ENCODE results near the gene TXNRD2.

TXNRD2 gene

GRCh38 chr22:19968450-19968891 lies 26.9 kb upstream of the TXNRD2 start:
- Histone ChIP-seq H3K4me1 (ENCODE audit: insufficient read depth, insufficient read length) (peaks cover 4% of the 10 kb centered on the region), H3K4me3 (ENCODE audit: insufficient read length, low read depth) (no peak overlapping the region), H3K9ac (ENCODE audit: insufficient read length, low read depth) (no peak overlapping the region), H3K36me3 (ENCODE audit: insufficient read depth, insufficient read length, low read length) (peaks cover 88% of the 10 kb centered on the region), H3K27me3 (ENCODE audit: insufficient read depth, insufficient read length) (no peaks in the 10 kb centered on the region), H3K9me3 (ENCODE audit: insufficient read depth, low read length) (no peaks in the 10 kb centered on the region)
- TF ChIP-seq ZNF274 (IDR thresholded peaks at IDR 0.05; ENCODE audit: low read depth, low read length) (no peak), YY1 (IDR thresholded peaks at IDR 0.05; ENCODE audit: insufficient read depth, insufficient read length) (no peak), SUZ12 (IDR thresholded peaks at IDR 0.05; ENCODE audit: extremely low read depth, insufficient read depth, insufficient read length) (no peak)
- DNase-seq (ENCODE audit: low read depth, low spot score), result no peak

GRCh38 chr22:19967850-19968449 lies 26.3 kb upstream of the TXNRD2 start:
- Histone ChIP-seq H3K4me1 (ENCODE audit: insufficient read depth, insufficient read length) (peaks cover 5% of the 10 kb centered on the region), H3K9me3 (ENCODE audit: insufficient read depth, low read length) (no peaks in the 10 kb centered on the region), H3K9ac (ENCODE audit: insufficient read length, low read depth) (no peak overlapping the region), H3K36me3 (ENCODE audit: insufficient read depth, insufficient read length, low read length) (peaks cover 86% of the 10 kb centered on the region), H3K4me3 (ENCODE audit: insufficient read length, low read depth) (no peak overlapping the region), H3K27me3 (ENCODE audit: insufficient read depth, insufficient read length) (no peaks in the 10 kb centered on the region)
- DNase-seq (ENCODE audit: low read depth, low spot score), result no peak
- TF ChIP-seq SUZ12 (IDR thresholded peaks at IDR 0.05; ENCODE audit: extremely low read depth, insufficient read depth, insufficient read length), result no peak
- no peak for TF ChIP-seq ZNF274 (IDR thresholded peaks at IDR 0.05; ENCODE audit: low read depth, low read length)

DNA sequence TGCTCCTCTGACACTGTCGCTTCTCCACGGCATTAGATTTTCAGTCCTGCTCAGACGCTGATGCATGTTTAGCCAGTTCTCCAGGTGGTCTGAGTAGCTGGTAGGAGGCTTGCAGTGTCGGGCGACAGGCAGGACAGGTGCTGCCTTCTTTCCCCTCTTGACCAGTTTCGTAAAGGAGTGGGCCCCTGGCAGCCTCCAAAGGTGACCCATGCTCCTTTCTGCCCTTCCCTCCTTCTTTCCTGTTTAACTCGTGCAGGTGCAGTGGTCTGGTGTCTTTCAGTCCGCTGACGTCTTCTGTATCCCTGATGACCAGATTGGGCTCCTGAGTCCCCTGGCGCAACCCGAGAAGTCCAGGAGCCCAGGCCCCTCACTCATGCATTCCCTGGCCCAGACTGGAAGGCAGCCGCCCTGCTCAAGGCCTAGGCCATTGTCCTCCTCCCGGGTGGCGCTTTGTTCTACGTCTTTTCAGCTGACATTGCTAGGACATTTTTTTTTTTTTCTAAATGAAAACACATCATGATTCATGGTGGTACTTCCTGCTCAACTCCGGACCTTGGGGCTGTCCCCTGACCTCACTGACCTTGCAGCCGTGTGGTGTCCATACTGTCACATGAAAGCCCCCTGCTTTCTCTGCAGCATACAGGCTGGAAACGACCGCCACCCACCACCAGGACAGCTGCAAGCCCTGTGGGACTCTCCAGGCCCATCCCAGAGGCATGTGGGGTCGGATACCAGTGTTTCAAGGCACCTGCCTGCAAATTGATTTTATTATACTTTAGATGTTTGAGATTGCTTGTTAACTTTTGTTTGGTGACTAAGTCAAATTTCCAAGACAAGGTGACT lies 25.5 kb upstream of the TXNRD2 start:
- Histone ChIP-seq H3K36me3 (ENCODE audit: insufficient read depth, insufficient read length, low read length) (peaks cover 86% of the 10 kb centered on the region), H3K9ac (ENCODE audit: insufficient read length, low read depth) (peak overlapping the region; percentile 8), H3K4me1 (ENCODE audit: insufficient read depth, insufficient read length) (peaks cover 11% of the 10 kb centered on the region), H3K27me3 (ENCODE audit: insufficient read depth, insufficient read length) (no peaks in the 10 kb centered on the region), H3K4me3 (ENCODE audit: insufficient read length, low read depth) (no peak overlapping the region), H3K9me3 (ENCODE audit: insufficient read depth, low read length) (no peaks in the 10 kb centered on the region)
- TF ChIP-seq ZNF274 (IDR thresholded peaks at IDR 0.05; ENCODE audit: low read depth, low read length) (no peak), YY1 (IDR thresholded peaks at IDR 0.05; ENCODE audit: insufficient read depth, insufficient read length) (no peak), SUZ12 (IDR thresholded peaks at IDR 0.05; ENCODE audit: extremely low read depth, insufficient read depth, insufficient read length) (no peak)
- DNase-seq (ENCODE audit: low read depth, low spot score), result no peak

DNA sequence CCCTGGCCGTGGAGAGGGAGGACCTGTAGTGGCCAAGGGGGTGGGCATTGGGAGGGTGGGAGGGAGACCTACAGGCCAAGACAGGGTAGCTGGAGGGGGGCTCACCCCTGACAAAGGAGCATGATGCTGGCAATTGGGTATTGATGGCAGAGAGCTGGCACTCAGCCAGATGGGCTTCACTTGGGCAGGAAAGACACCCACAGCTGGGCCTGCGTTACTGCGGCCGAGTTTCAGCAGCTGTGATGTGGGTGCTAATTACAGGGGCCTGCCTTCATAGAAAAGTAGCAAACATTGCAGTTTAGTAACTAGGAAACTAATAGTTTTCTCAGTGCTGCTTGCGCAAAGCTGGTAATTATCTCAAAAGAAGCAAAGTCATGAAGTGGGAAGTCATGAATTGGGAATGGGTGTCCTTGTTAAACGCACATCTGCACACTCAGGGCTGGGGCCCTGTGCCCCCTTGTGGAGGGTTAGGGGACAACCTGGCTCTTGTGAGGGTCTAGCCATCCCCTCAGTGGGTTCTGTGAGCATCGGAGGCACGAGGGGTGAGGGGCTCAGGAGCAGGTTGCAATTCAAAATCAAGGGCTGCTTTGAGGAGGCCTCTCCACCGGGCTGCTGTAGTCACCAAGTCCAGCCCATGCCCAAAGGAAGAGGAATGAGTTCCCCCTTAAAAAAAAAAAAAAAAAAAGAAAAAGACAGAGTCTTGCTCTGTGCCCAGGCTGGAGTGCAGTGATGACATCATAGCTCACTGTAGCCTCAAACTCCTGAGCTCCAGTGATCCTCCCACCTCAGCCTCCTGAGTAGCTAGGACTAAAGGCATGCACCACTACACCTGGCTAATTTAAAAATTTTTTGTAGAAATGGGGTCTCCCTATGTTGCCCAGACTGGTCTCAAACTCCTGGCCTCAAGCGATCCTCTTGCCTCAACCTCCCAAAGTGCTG lies 24.4 kb upstream of the TXNRD2 start:
- no peak for DNase-seq (ENCODE audit: low read depth, low spot score)
- Histone ChIP-seq H3K4me1 (ENCODE audit: insufficient read depth, insufficient read length) (peaks cover 19% of the 10 kb centered on the region), H3K27me3 (ENCODE audit: insufficient read depth, insufficient read length) (no peaks in the 10 kb centered on the region), H3K9ac (ENCODE audit: insufficient read length, low read depth) (no peak overlapping the region), H3K9me3 (ENCODE audit: insufficient read depth, low read length) (no peaks in the 10 kb centered on the region), H3K36me3 (ENCODE audit: insufficient read depth, insufficient read length, low read length) (peaks cover 82% of the 10 kb centered on the region), H3K4me3 (ENCODE audit: insufficient read length, low read depth) (no peak overlapping the region)
- no peak for TF ChIP-seq YY1 (IDR thresholded peaks at IDR 0.05; ENCODE audit: insufficient read depth, insufficient read length)
- no peak for TF ChIP-seq SUZ12 (IDR thresholded peaks at IDR 0.05; ENCODE audit: extremely low read depth, insufficient read depth, insufficient read length)
- no peak for TF ChIP-seq ZNF274 (IDR thresholded peaks at IDR 0.05; ENCODE audit: low read depth, low read length)

DNA sequence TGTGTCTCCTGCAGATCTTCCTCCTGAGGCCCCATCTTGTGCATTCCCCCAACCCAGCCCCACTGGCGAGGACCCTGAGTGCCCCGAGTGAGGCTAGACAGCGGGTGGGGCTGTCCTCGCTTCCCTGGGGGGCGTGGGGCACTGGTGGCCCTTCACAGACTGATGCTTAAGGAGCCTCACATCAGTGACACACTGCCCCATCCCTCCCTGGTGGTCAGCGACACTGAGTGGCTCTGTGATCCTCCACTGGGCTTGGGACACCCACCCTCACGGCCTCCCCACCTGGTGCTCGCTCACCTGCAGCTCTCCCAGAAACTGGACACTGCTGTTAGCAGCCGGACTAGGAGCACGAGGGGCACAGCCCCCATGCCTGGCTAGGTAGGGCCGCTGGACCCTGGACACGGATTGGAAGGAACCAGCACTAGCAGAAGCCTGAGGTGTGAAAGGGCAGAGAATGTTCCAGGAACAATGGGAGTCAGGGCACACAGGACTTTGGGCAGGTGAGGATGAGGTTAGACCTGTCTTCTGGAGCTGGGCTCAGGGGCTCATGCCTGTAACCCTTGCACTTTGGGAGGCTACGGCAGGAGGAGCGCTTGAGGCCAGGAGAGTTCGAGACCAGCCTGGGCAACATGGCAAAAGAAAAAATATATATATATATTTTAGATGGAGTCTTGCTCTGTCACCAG lies 23.2 kb upstream of the TXNRD2 start:
- TF ChIP-seq SUZ12 (IDR thresholded peaks at IDR 0.05; ENCODE audit: extremely low read depth, insufficient read depth, insufficient read length) (no peak), ZNF274 (IDR thresholded peaks at IDR 0.05; ENCODE audit: low read depth, low read length) (no peak), YY1 (IDR thresholded peaks at IDR 0.05; ENCODE audit: insufficient read depth, insufficient read length) (no peak)
- no peak for DNase-seq (ENCODE audit: low read depth, low spot score)
- Histone ChIP-seq H3K36me3 (ENCODE audit: insufficient read depth, insufficient read length, low read length) (peaks cover 75% of the 10 kb centered on the region), H3K4me3 (ENCODE audit: insufficient read length, low read depth) (no peak overlapping the region), H3K27me3 (ENCODE audit: insufficient read depth, insufficient read length) (no peaks in the 10 kb centered on the region), H3K9me3 (ENCODE audit: insufficient read depth, low read length) (no peaks in the 10 kb centered on the region), H3K4me1 (ENCODE audit: insufficient read depth, insufficient read length) (peaks cover 19% of the 10 kb centered on the region), H3K9ac (ENCODE audit: insufficient read length, low read depth) (no peak overlapping the region)

DNA sequence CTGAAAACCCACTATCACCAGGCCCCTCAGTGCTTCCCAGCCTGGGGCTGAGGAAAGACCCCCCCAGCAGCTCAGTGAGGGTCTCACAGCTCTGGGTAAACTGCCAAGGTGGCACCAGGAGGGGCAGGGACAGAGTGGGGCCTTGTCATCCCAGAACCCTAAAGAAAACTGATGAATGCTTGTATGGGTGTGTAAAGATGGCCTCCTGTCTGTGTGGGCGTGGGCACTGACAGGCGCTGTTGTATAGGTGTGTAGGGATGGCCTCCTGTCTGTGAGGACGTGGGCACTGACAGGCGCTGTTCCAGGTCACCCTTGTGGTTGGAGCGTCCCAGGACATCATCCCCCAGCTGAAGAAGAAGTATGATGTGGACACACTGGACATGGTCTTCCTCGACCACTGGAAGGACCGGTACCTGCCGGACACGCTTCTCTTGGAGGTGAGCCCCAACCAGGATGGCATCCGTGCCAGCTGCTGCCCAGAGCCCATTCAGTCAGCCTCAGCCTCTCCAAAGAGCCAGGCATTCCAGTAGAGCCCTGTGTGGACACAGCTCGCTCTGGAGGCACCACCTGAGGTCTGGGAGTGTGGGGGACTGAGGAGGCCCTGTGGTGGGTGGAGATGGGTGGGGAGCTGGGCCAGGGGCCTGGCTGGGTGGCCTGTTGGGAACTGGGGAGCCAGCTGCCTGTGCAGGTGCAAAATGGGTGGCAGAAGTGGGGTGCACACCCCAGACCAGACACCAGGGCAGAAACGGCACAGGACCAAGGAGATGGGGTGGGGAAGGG lies 22.4 kb upstream of the TXNRD2 start:
- no peak overlapping the region for H3K9ac ChIP-seq (ENCODE audit: insufficient read length, low read depth)
- H3K27me3 ChIP-seq (ENCODE audit: insufficient read depth, insufficient read length), result no peaks in the 10 kb centered on the region
- H3K4me3 ChIP-seq (ENCODE audit: insufficient read length, low read depth), result no peak overlapping the region
- TF ChIP-seq YY1 (IDR thresholded peaks at IDR 0.05; ENCODE audit: insufficient read depth, insufficient read length) (no peak), ZNF274 (IDR thresholded peaks at IDR 0.05; ENCODE audit: low read depth, low read length) (no peak), SUZ12 (IDR thresholded peaks at IDR 0.05; ENCODE audit: extremely low read depth, insufficient read depth, insufficient read length) (no peak)
- peaks cover 21% of the 10 kb centered on the region for H3K4me1 ChIP-seq (ENCODE audit: insufficient read depth, insufficient read length)
- peaks cover 68% of the 10 kb centered on the region for H3K36me3 ChIP-seq (ENCODE audit: insufficient read depth, insufficient read length, low read length)
- DNase-seq (ENCODE audit: low read depth, low spot score), result no peak
- no peaks in the 10 kb centered on the region for H3K9me3 ChIP-seq (ENCODE audit: insufficient read depth, low read length)

Data from NT2/D1 (cell line).